ENCODE results near the gene RAB3A.

Gene RAB3A

DNA sequence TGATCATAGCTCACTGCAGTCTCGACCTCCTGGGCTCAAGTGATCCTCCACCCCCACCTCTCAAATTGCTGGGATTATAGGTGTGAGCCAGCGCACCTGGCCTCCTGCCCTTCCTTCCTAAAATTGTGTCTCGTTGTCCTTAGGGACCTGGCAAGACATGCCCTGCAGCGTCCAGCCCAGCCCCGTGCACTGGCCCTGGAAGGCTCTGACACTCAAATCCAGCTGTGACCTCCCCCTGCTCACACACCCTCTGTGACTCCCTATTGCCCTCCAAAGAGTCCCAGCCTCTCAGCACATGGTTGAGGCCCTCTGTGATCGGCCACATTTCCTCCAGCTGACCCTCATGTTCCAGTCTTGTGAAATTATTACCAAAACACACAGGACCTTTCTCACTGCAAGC, 5.9 kb downstream of the RAB3A start:
- Histone ChIP-seq H3K9ac (ENCODE audit: low read depth in 1 of 2, low read length in 2 of 2) (no peak overlapping the region), H3K9me3 (ENCODE audit: control insufficient read depth in 1 of 2, low read length in 2 of 2) (no peaks in the 10 kb centered on the region), H3K4me1 (ENCODE audit: control insufficient read depth in 1 of 2, insufficient read depth in 2 of 2, low read length in 2 of 2) (peaks cover 12 to 21% of the 10 kb centered on the region in 2 donors), H3K36me3 (ENCODE audit: control insufficient read depth in 1 of 2, insufficient read depth in 2 of 2, low read length in 2 of 2) (peaks cover 0 to 32% of the 10 kb centered on the region in 2 donors), H3K27me3 (ENCODE audit: control insufficient read depth in 1 of 2, insufficient read depth in 2 of 2, low read length in 2 of 2) (no peaks in the 10 kb centered on the region), H3K4me3 (ENCODE audit: low read depth in 1 of 2, low read length in 2 of 2) (no peak overlapping the region), H3K27ac (ENCODE audit: low read depth, low read length) (no peak overlapping the region)

DNA sequence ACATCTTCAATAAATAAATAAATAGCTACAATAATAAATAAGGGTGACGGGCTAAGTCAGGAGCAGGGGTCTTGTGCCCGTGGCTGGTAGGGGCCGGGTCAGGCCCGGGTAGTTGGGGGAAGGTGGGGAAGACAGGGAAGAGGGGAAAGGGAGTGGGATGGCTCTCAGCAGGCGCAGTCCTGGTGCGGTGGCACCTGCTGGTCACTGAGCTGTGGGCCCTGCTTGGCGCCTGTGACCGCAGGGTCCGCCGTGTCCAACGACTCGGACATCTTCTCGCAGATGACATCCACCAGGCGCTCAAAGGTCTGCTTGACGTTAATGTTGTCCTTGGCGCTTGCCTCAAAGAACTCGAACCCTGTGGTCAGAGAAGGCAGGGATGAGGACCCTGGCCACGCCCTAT, 6.5 kb downstream of the RAB3A start:
- H3K9ac ChIP-seq (ENCODE audit: low read depth in 1 of 2, low read length in 2 of 2), result no peak overlapping the region
- no peaks in the 10 kb centered on the region for H3K27me3 ChIP-seq (ENCODE audit: control insufficient read depth in 1 of 2, insufficient read depth in 2 of 2, low read length in 2 of 2)
- H3K36me3 ChIP-seq (ENCODE audit: control insufficient read depth in 1 of 2, insufficient read depth in 2 of 2, low read length in 2 of 2), result peaks cover 0 to 32% of the 10 kb centered on the region in 2 donors
- H3K9me3 ChIP-seq (ENCODE audit: control insufficient read depth in 1 of 2, low read length in 2 of 2), result no peaks in the 10 kb centered on the region
- H3K4me1 ChIP-seq (ENCODE audit: control insufficient read depth in 1 of 2, insufficient read depth in 2 of 2, low read length in 2 of 2), result peaks cover 10 to 16% of the 10 kb centered on the region in 2 donors
- no peak overlapping the region for H3K4me3 ChIP-seq (ENCODE audit: low read depth in 1 of 2, low read length in 2 of 2)
- no peak overlapping the region for H3K27ac ChIP-seq (ENCODE audit: low read depth, low read length)

DNA sequence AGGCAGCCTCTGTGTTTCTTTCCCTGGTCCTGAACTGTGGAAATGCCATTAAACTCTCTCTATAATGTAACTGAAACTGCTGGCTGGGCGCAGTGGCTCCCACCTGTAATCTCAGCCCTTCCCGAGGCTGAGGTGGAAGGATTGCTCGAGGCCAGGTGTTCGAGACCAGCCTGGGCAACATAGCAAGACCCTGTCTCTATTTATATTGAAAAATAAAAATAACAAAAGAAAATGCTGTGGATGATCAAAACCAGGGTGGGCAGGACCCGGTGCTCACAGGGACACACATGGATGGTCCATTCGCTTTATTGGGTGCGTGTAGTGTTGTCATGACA, 7.4 kb downstream of the RAB3A start:
- no peaks in the 10 kb centered on the region for H3K9me3 ChIP-seq (ENCODE audit: control insufficient read depth in 1 of 2, low read length in 2 of 2)
- no peak overlapping the region for H3K9ac ChIP-seq (ENCODE audit: low read depth in 1 of 2, low read length in 2 of 2)
- no peaks in the 10 kb centered on the region for H3K27me3 ChIP-seq (ENCODE audit: control insufficient read depth in 1 of 2, insufficient read depth in 2 of 2, low read length in 2 of 2)
- H3K4me3 ChIP-seq (ENCODE audit: low read depth in 1 of 2, low read length in 2 of 2), result no peak overlapping the region
- no peak overlapping the region for H3K27ac ChIP-seq (ENCODE audit: low read depth, low read length)
- peaks cover 10 to 22% of the 10 kb centered on the region in 2 donors for H3K4me1 ChIP-seq (ENCODE audit: control insufficient read depth in 1 of 2, insufficient read depth in 2 of 2, low read length in 2 of 2)
- H3K36me3 ChIP-seq (ENCODE audit: control insufficient read depth in 1 of 2, insufficient read depth in 2 of 2, low read length in 2 of 2), result peaks cover 0 to 32% of the 10 kb centered on the region in 2 donors

DNA sequence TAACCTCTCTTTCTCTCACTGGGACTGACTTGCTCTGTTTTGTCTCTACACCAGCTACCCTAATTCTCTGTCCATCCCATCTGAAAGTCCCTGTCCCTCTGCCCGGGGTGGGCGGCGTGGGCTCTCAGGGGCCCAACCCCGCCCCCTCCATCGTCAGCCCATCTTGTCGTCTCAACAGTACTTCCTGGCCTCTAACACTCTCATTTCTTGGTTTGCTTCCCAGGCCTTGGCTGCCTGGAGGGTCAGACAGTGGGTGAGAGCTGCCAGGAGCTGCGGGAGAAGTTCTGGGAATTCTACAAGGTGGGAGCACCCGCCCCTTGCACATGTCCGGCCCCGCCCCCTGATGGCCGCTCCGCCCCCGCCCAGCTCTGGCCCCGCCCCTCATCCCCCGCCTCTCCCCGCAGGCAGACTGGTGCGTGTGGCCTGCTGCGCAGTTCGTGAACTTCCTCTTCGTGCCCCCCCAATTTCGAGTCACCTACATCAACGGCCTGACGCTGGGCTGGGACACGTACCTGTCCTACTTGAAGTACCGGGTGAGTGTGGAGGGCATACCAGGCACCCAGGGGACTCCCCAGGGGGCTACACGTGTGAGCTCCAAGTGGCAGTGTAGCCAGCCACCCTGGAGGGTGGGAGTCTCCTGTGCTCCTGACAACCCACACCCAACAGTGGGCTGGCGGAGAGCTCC, 9.1 kb downstream of the RAB3A start:
- Histone ChIP-seq H3K27me3 (ENCODE audit: control insufficient read depth in 1 of 2, insufficient read depth in 2 of 2, low read length in 2 of 2) (no peaks in the 10 kb centered on the region), H3K27ac (ENCODE audit: low read depth, low read length) (peak overlapping the region; percentile 20), H3K9ac (ENCODE audit: low read depth in 1 of 2, low read length in 2 of 2) (no peak overlapping the region), H3K4me3 (ENCODE audit: low read depth in 1 of 2, low read length in 2 of 2) (no peak overlapping the region), H3K4me1 (ENCODE audit: control insufficient read depth in 1 of 2, insufficient read depth in 2 of 2, low read length in 2 of 2) (peaks cover 10 to 22% of the 10 kb centered on the region in 2 donors), H3K9me3 (ENCODE audit: control insufficient read depth in 1 of 2, low read length in 2 of 2) (no peaks in the 10 kb centered on the region), H3K36me3 (ENCODE audit: control insufficient read depth in 1 of 2, insufficient read depth in 2 of 2, low read length in 2 of 2) (peaks cover 0 to 26% of the 10 kb centered on the region in 2 donors)

DNA sequence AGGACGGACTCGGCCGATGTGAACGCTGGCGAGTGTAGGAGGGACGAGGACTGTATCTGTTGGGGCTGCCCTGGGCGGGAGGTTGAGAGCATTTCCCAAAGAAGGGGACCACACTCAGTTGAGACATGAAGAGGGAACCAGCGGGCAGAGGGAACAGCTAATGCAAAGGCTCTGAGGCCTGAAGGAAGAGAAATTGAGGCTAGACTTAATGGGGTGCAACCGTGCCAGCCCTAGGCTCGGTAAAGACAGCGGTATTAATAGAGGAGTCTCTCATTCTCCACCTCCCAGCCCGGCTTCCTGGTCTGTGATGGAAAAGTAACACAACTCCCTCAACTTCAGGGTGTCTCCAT, 9.7 kb downstream of the RAB3A start:
- Histone ChIP-seq H3K27ac (ENCODE audit: low read depth, low read length) (no peak overlapping the region), H3K9ac (ENCODE audit: low read depth in 1 of 2, low read length in 2 of 2) (peak overlapping the region in 1 of 2 donors; percentile 68)

DNA sequence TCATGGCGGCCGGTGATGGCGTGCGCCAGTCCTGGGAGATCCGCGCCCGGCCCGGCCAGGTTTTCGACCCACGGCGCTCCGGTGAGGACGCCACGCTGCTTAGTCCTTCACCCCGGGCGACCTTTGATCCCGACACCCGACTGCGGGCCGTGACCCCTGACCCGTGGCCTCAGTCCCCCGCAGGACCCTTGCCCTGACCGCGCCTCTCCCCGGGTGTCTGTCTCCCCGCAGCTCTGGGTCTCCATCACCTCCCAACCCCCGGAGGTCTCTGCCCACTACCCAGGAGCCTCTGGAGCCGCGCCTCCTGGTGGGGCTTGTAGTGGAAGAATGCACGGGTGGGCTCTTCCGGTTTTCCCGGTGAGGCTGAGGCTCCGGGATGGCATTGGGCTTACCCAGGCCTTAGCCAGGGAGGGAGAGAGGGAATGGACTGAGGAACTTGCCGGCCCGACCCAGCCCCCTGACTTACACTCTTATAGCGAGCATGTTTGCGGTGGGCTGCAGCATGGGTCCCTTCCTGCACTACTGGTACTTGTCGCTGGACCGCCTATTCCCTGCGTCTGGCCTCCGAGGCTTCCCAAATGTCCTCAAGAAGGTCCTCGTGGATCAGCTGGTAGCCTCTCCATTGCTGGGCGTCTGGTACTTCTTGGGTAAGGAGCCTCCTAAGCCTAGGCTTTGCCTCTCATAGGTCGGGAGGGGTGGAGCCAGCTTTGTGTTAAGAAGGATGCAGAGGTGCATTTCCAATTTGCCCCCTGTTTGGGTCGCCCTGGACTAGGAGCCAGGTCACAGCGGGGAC, 10.3 kb downstream of the RAB3A start:
- Histone ChIP-seq H3K9ac (ENCODE audit: low read depth in 1 of 2, low read length in 2 of 2) (peak overlapping the region; percentile 68 to 72), H3K4me1 (ENCODE audit: control insufficient read depth in 1 of 2, insufficient read depth in 2 of 2, low read length in 2 of 2) (peaks cover 10 to 22% of the 10 kb centered on the region in 2 donors), H3K9me3 (ENCODE audit: control insufficient read depth in 1 of 2, low read length in 2 of 2) (no peaks in the 10 kb centered on the region), H3K27ac (ENCODE audit: low read depth, low read length) (peak overlapping the region; percentile 75), H3K36me3 (ENCODE audit: control insufficient read depth in 1 of 2, insufficient read depth in 2 of 2, low read length in 2 of 2) (peaks cover 0 to 24% of the 10 kb centered on the region in 2 donors), H3K4me3 (ENCODE audit: low read depth in 1 of 2, low read length in 2 of 2) (peak overlapping the region; percentile 85 to 86), H3K27me3 (ENCODE audit: control insufficient read depth in 1 of 2, insufficient read depth in 2 of 2, low read length in 2 of 2) (no peaks in the 10 kb centered on the region)

More for the DNA sequence above, 9.7 kb downstream of the RAB3A start:
- Histone ChIP-seq H3K27me3 (ENCODE audit: control insufficient read depth in 1 of 2, insufficient read depth in 2 of 2, low read length in 2 of 2) (no peaks in the 10 kb centered on the region), H3K4me1 (ENCODE audit: control insufficient read depth in 1 of 2, insufficient read depth in 2 of 2, low read length in 2 of 2) (peaks cover 10 to 22% of the 10 kb centered on the region in 2 donors), H3K9me3 (ENCODE audit: control insufficient read depth in 1 of 2, low read length in 2 of 2) (no peaks in the 10 kb centered on the region), H3K4me3 (ENCODE audit: low read depth in 1 of 2, low read length in 2 of 2) (peak overlapping the region; percentile 85 to 86), H3K36me3 (ENCODE audit: control insufficient read depth in 1 of 2, insufficient read depth in 2 of 2, low read length in 2 of 2) (peaks cover 0 to 26% of the 10 kb centered on the region in 2 donors)

DNA sequence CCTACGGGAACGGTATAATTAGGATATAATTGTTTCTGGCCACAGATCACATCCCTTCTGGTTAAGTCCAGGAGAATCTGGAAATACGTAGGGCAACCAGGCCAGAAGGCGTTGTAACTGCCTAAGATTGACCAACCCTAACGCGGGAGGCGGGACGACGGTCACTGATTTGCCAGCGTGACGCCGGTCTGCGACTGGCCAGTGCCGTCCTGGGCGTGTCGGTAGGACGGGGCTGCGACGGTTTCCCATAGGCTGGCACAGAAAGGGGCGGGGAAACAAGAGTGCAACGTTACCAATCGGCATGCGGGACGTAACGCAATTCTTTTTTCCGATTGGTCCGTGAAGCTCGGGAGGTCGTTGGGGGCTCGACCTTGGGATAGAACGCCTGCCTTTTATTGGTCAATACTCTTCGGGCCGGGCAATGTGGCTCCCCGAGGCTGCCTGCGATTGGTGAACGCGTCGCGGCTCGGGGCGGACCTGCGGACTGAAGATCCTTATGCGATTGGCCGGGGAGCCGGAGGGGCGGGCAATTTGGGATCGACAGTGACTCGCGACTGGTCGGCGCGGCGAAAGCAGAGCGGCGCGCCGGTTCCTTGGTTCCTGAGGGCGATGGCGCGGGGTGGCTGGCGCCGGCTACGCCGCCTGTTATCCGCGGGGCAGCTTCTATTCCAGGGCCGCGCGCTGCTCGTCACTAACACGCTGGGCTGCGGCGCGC, 11.0 kb downstream of the RAB3A start, which contains the start of gene MPV17L2:
TSS of gene MPV17L2 (plus strand) at position 546 of the 715 bp plus-strand sequence. CDS start at position 610, 64 bp downstream.
- Histone ChIP-seq H3K9ac (ENCODE audit: low read depth in 1 of 2, low read length in 2 of 2) (peak within 1 kb of the TSS; percentile 87 to 93), H3K27ac (ENCODE audit: low read depth, low read length) (peak within 1 kb of the TSS; percentile 91), H3K36me3 (ENCODE audit: control insufficient read depth in 1 of 2, insufficient read depth in 2 of 2, low read length in 2 of 2) (peaks cover 0 to 16% of the 10 kb centered on the region in 2 donors), H3K27me3 (ENCODE audit: control insufficient read depth in 1 of 2, insufficient read depth in 2 of 2, low read length in 2 of 2) (no peaks in the 10 kb centered on the region), H3K9me3 (ENCODE audit: control insufficient read depth in 1 of 2, low read length in 2 of 2) (no peaks in the 10 kb centered on the region), H3K4me1 (ENCODE audit: control insufficient read depth in 1 of 2, insufficient read depth in 2 of 2, low read length in 2 of 2) (peaks cover 10 to 22% of the 10 kb centered on the region in 2 donors), H3K4me3 (ENCODE audit: low read depth in 1 of 2, low read length in 2 of 2) (peak within 1 kb of the TSS; percentile 85 to 86)

DNA sequence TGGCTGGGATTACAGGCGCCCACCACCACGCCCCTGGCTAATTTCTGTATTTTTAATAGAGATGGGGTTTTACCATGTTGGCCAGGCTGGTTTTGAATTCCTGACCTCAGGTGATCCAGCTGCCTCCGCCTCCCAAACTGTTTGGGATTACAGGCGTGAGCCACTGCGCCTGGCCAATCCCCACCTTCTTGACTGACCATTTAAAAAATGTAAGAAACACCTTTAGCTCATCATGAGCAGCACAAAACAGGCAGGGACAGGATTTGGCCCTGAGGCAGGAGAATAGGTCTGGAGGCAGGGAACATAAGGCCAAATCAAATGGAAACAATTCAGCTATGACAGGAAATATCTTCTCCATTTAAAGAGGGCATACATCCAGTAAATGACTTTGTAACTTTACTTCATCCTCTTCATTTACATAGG, 12.2 kb downstream of the RAB3A start:
- Histone ChIP-seq H3K36me3 (ENCODE audit: control insufficient read depth in 1 of 2, insufficient read depth in 2 of 2, low read length in 2 of 2) (peaks cover 0 to 10% of the 10 kb centered on the region in 2 donors), H3K4me3 (ENCODE audit: low read depth in 1 of 2, low read length in 2 of 2) (peak overlapping the region; percentile 77 to 80), H3K27ac (ENCODE audit: low read depth, low read length) (peak overlapping the region; percentile 91), H3K9me3 (ENCODE audit: control insufficient read depth in 1 of 2, low read length in 2 of 2) (no peaks in the 10 kb centered on the region), H3K27me3 (ENCODE audit: control insufficient read depth in 1 of 2, insufficient read depth in 2 of 2, low read length in 2 of 2) (no peaks in the 10 kb centered on the region), H3K9ac (ENCODE audit: low read depth in 1 of 2, low read length in 2 of 2) (peak overlapping the region; percentile 87 to 93), H3K4me1 (ENCODE audit: control insufficient read depth in 1 of 2, insufficient read depth in 2 of 2, low read length in 2 of 2) (peaks cover 10 to 22% of the 10 kb centered on the region in 2 donors)

DNA sequence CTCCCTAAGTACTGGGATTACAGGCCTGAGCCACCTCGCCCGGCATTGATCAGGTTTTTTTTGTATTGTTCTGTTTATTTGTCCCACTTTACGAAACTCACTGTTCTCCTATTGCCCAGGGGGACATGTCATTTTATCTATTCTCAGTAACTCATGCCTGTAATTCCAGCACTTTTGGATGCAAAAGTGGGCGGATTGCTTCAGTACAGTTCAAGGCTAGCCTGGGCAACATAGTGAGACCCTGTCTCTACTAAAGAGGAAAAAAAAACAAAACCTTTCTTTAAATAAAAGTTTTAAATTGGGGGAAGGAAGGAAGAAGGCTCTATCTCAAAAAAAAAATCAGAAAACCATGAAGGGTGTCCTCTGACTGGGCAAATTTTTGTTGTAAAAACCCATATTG, 13.6 kb downstream of the RAB3A start:
- Histone ChIP-seq H3K9ac (ENCODE audit: low read depth in 1 of 2, low read length in 2 of 2) (no peak overlapping the region), H3K27ac (ENCODE audit: low read depth, low read length) (no peak overlapping the region), H3K36me3 (ENCODE audit: control insufficient read depth in 1 of 2, insufficient read depth in 2 of 2, low read length in 2 of 2) (no peaks in the 10 kb centered on the region), H3K27me3 (ENCODE audit: control insufficient read depth in 1 of 2, insufficient read depth in 2 of 2, low read length in 2 of 2) (no peaks in the 10 kb centered on the region), H3K4me3 (ENCODE audit: low read depth in 1 of 2, low read length in 2 of 2) (no peak overlapping the region), H3K4me1 (ENCODE audit: control insufficient read depth in 1 of 2, insufficient read depth in 2 of 2, low read length in 2 of 2) (peaks cover 10 to 22% of the 10 kb centered on the region in 2 donors), H3K9me3 (ENCODE audit: control insufficient read depth in 1 of 2, low read length in 2 of 2) (no peaks in the 10 kb centered on the region)

DNA sequence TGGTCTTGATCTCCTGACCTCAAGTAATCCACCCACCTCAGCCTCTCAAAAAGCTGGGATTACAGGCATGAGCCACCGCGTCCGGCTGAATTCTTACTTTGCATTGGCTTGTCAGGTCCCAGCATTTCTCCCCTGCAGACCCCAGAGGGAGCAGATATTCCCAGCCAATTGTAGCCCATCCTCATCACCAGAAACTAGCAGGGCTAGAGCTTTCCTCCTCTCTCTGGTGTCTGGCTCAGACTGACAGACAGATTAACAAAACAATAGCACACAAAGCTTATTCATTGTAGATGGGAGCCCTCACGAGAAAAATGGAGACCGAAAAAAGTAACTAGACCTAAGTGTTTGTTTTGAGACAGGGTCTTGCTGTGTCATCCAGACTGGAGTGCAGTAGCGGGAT, 18.3 kb downstream of the RAB3A start:
- Histone ChIP-seq H3K9me3 (ENCODE audit: control insufficient read depth in 1 of 2, low read length in 2 of 2) (no peaks in the 10 kb centered on the region), H3K4me1 (ENCODE audit: control insufficient read depth in 1 of 2, insufficient read depth in 2 of 2, low read length in 2 of 2) (no peaks in the 10 kb centered on the region), H3K9ac (ENCODE audit: low read depth in 1 of 2, low read length in 2 of 2) (no peak overlapping the region), H3K4me3 (ENCODE audit: low read depth in 1 of 2, low read length in 2 of 2) (no peak overlapping the region), H3K36me3 (ENCODE audit: control insufficient read depth in 1 of 2, insufficient read depth in 2 of 2, low read length in 2 of 2) (no peaks in the 10 kb centered on the region), H3K27me3 (ENCODE audit: control insufficient read depth in 1 of 2, insufficient read depth in 2 of 2, low read length in 2 of 2) (no peaks in the 10 kb centered on the region), H3K27ac (ENCODE audit: low read depth, low read length) (no peak overlapping the region)
